UCSD-AML1 (cell line): ENCODE measurements around the gene PLXND1.
"Not testable (repeated sequence)": the region's sequence is repeated elsewhere in the genome, so short reads cannot be mapped to it uniquely, and the experiment has no call there.

Experiments used
- DNase-seq: peaks from one replicate; lab custom pipeline; 2025; ENCODE audit not compliant: unreplicated experiment; lab: John Stamatoyannopoulos, UW

The PLXND1 gene

GRCh38 chr3:129614435-129614834, 8.0 kb upstream of the PLXND1 start:
- no peak for DNase-seq

GRCh38 chr3:129613367-129613740, 6.9 kb upstream of the PLXND1 start:
- DNase-seq, result no peak

GRCh38 chr3:129612534-129613366, 6.3 kb upstream of the PLXND1 start:
- peak; percentile 40 for DNase-seq

- DNase-seq, result peak; percentile 55
These were observed 5.5 kb upstream of the PLXND1 start for GRCh38 chr3:129611812-129612533.

GRCh38 chr3:129611446-129611800, 4.9 kb upstream of the PLXND1 start:
- DNase-seq, result no peak

- not testable (repeated sequence) for DNase-seq
These were observed 4.4 kb upstream of the PLXND1 start for GRCh38 chr3:129610794-129611445.

- no peak for DNase-seq
These were observed 3.8 kb upstream of the PLXND1 start for GRCh38 chr3:129610276-129610675.

GRCh38 chr3:129609591-129610182, 3.2 kb upstream of the PLXND1 start:
- DNase-seq, result no peak

- DNase-seq, result no peak
These were observed 2.6 kb upstream of the PLXND1 start for GRCh38 chr3:129608936-129609590.

- peak; percentile 58 for DNase-seq
These were observed 1.8 kb upstream of the PLXND1 start for GRCh38 chr3:129608087-129608935.

- no peak for DNase-seq
These were observed 1.1 kb upstream of the PLXND1 start for GRCh38 chr3:129607391-129608068.

GRCh38 chr3:129605922-129606635, 397 bp downstream of the PLXND1 start:
- no peak for DNase-seq

GRCh38 chr3:129605203-129605921, 1.1 kb downstream of the PLXND1 start:
- peak; percentile 60 for DNase-seq

GRCh38 chr3:129604767-129605166, 1.7 kb downstream of the PLXND1 start:
- no peak for DNase-seq

- DNase-seq, result no peak
These were observed 2.3 kb downstream of the PLXND1 start for GRCh38 chr3:129603991-129604749.

GRCh38 chr3:129603561-129603942, 2.9 kb downstream of the PLXND1 start:
- DNase-seq, result no peak

- DNase-seq, result no peak
These were observed 3.5 kb downstream of the PLXND1 start for GRCh38 chr3:129602730-129603560.
